Stimulated activated naive CD8-positive, alpha-beta T cell treated with anti-CD3 and anti-CD28 coated beads, Interleukin-15, amount 100 ng/mL, for 72 hours (primary cell): ENCODE data around the gene MYO18A.

Source experiments
- ATAC-seq: fragments of 150-1000 bp; cut with Tn5 transposase; 2 replicates; pipeline ENCODE4 v1.10.0; 2021; ENCODE audit warnings: mild to moderate bottlenecking, moderate library complexity
- DNase-seq, 2 donors: peaks; one replicate each; pipeline ENCODE4 v3.0.0; 2021 to 2022
- H3K27ac Mint-ChIP-seq, 2 donors: one replicate each; pipeline ENCODE4 v1.8.0; 2022; ENCODE audit warnings: mild to moderate bottlenecking in 2 of 2, mixed read lengths in 2 of 2, moderate library complexity in 2 of 2
- H3K27me3 Mint-ChIP-seq: one replicate; pipeline ENCODE4 v1.8.0; 2022; ENCODE audit warnings: mixed read lengths
- H3K4me1 Mint-ChIP-seq: one replicate; pipeline ENCODE4 v1.8.0; 2022; ENCODE audit warnings: mild to moderate bottlenecking, mixed read lengths
- H3K4me3 Mint-ChIP-seq, 2 donors: one replicate each; pipeline ENCODE4 v1.8.0; 2022; ENCODE audit warnings: mild to moderate bottlenecking in 2 of 2, mixed read lengths in 2 of 2, moderate library complexity in 1 of 2
- H3K9me3 Mint-ChIP-seq, 2 donors: one replicate each; pipeline ENCODE4 v1.8.0; 2022; ENCODE audit warnings: mixed read lengths in 2 of 2

The MYO18A gene

GRCh38 chr17:29068818-29069217 is 111.4 kb downstream of the MYO18A start:
- no peak for DNase-seq
- no peaks in the 10 kb centered on the region for H3K9me3 Mint-ChIP-seq
- no peak for ATAC-seq
- no peak overlapping the region for H3K27ac Mint-ChIP-seq
- no peak overlapping the region for H3K4me3 Mint-ChIP-seq
- H3K27me3 Mint-ChIP-seq: no peaks in the 10 kb centered on the region
- no peaks in the 10 kb centered on the region for H3K4me1 Mint-ChIP-seq

- no peak for ATAC-seq
- Mint-ChIP-seq H3K4me3 (no peak overlapping the region), H3K4me1 (no peaks in the 10 kb centered on the region), H3K27ac (no peak overlapping the region), H3K27me3 (no peaks in the 10 kb centered on the region), H3K9me3 (no peaks in the 10 kb centered on the region)
- no peak for DNase-seq
These were observed 113.6 kb downstream of the MYO18A start for GRCh38 chr17:29066606-29067005.

- Mint-ChIP-seq H3K4me1 (no peaks in the 10 kb centered on the region), H3K27ac (no peak overlapping the region), H3K9me3 (no peaks in the 10 kb centered on the region), H3K27me3 (no peaks in the 10 kb centered on the region), H3K4me3 (no peak overlapping the region)
- ATAC-seq (no peak), DNase-seq (no peak)
These were observed 114.2 kb downstream of the MYO18A start for GRCh38 chr17:29066047-29066446.

GRCh38 chr17:29063992-29064391 is 116.2 kb downstream of the MYO18A start:
- Mint-ChIP-seq H3K27ac (no peak overlapping the region), H3K4me1 (peaks cover 13% of the 10 kb centered on the region), H3K27me3 (no peaks in the 10 kb centered on the region), H3K9me3 (no peaks in the 10 kb centered on the region), H3K4me3 (no peak overlapping the region)
- DNase-seq: no peak
- no peak for ATAC-seq

- no peaks in the 10 kb centered on the region for H3K9me3 Mint-ChIP-seq
- H3K4me1 Mint-ChIP-seq: peaks cover 13% of the 10 kb centered on the region
- H3K27me3 Mint-ChIP-seq: no peaks in the 10 kb centered on the region
- H3K4me3 Mint-ChIP-seq: no peak overlapping the region
- no peak overlapping the region for H3K27ac Mint-ChIP-seq
- DNase-seq: no peak
- no peak for ATAC-seq
These were observed 118.0 kb downstream of the MYO18A start for GRCh38 chr17:29062215-29062614.

- H3K4me3 Mint-ChIP-seq: no peak overlapping the region
- no peak for ATAC-seq
- no peaks in the 10 kb centered on the region for H3K27me3 Mint-ChIP-seq
- H3K9me3 Mint-ChIP-seq: no peaks in the 10 kb centered on the region
- DNase-seq: no peak
- no peak overlapping the region for H3K27ac Mint-ChIP-seq
- peaks cover 13% of the 10 kb centered on the region for H3K4me1 Mint-ChIP-seq
These were observed 119.2 kb downstream of the MYO18A start for GRCh38 chr17:29061036-29061435.

- H3K27ac Mint-ChIP-seq: no peak overlapping the region
- H3K27me3 Mint-ChIP-seq: no peaks in the 10 kb centered on the region
- DNase-seq (no peak), ATAC-seq (no peak)
- peaks cover 13% of the 10 kb centered on the region for H3K4me1 Mint-ChIP-seq
- H3K9me3 Mint-ChIP-seq: no peaks in the 10 kb centered on the region
- no peak overlapping the region for H3K4me3 Mint-ChIP-seq
These were observed 119.7 kb downstream of the MYO18A start for GRCh38 chr17:29060475-29060874.

GRCh38 chr17:29059281-29059680 is 120.9 kb downstream of the MYO18A start:
- ATAC-seq (no peak), DNase-seq (no peak)
- Mint-ChIP-seq H3K9me3 (no peaks in the 10 kb centered on the region), H3K27ac (no peak overlapping the region), H3K27me3 (no peaks in the 10 kb centered on the region), H3K4me1 (peaks cover 13% of the 10 kb centered on the region), H3K4me3 (no peak overlapping the region)

GRCh38 chr17:29058391-29058790 is 121.8 kb downstream of the MYO18A start:
- DNase-seq (no peak), ATAC-seq (no peak)
- H3K4me3 Mint-ChIP-seq: no peak overlapping the region
- H3K27ac Mint-ChIP-seq: no peak overlapping the region
- H3K27me3 Mint-ChIP-seq: no peaks in the 10 kb centered on the region
- no peaks in the 10 kb centered on the region for H3K9me3 Mint-ChIP-seq
- peaks cover 13% of the 10 kb centered on the region for H3K4me1 Mint-ChIP-seq

- no peak for ATAC-seq
- H3K4me3 Mint-ChIP-seq: no peak overlapping the region
- no peaks in the 10 kb centered on the region for H3K27me3 Mint-ChIP-seq
- no peak for DNase-seq
- H3K9me3 Mint-ChIP-seq: no peaks in the 10 kb centered on the region
- H3K27ac Mint-ChIP-seq: peak overlapping the region in 1 of 2 donors; percentile 66
- H3K4me1 Mint-ChIP-seq: peaks cover 13% of the 10 kb centered on the region
These were observed 122.8 kb downstream of the MYO18A start for GRCh38 chr17:29057361-29057760.

- Mint-ChIP-seq H3K27me3 (peaks cover 5% of the 10 kb centered on the region), H3K4me1 (peaks cover under 1% of the 10 kb centered on the region), H3K9me3 (no peaks in the 10 kb centered on the region), H3K4me3 (no peak overlapping the region), H3K27ac (no peak overlapping the region)
- DNase-seq (no peak), ATAC-seq (no peak)
These were observed 125.4 kb downstream of the MYO18A start for GRCh38 chr17:29054835-29055234.

- no peak overlapping the region for H3K4me3 Mint-ChIP-seq
These were observed 128.5 kb downstream of the MYO18A start for GRCh38 chr17:29051731-29052130.

GRCh38 chr17:29051194-29051593 is 129.0 kb downstream of the MYO18A start:
- H3K4me1 Mint-ChIP-seq: peaks cover 14% of the 10 kb centered on the region
- ATAC-seq: no peak

More at GRCh38 chr17:29051731-29052130, 128.5 kb downstream of the MYO18A start:
- Mint-ChIP-seq H3K27ac (peak overlapping the region in 1 of 2 donors; percentile 86), H3K9me3 (no peaks in the 10 kb centered on the region), H3K4me1 (peaks cover 12% of the 10 kb centered on the region), H3K27me3 (peaks cover 22% of the 10 kb centered on the region)
- ATAC-seq (no peak), DNase-seq (no peak)

GRCh38 chr17:29050176-29050575 is 130.0 kb downstream of the MYO18A start:
- DNase-seq: no peak
- Mint-ChIP-seq H3K4me1 (peaks cover 20% of the 10 kb centered on the region), H3K27me3 (peaks cover 31% of the 10 kb centered on the region), H3K4me3 (no peak overlapping the region), H3K9me3 (no peaks in the 10 kb centered on the region), H3K27ac (no peak overlapping the region)
- no peak for ATAC-seq

More at GRCh38 chr17:29051194-29051593, 129.0 kb downstream of the MYO18A start:
- no peak overlapping the region for H3K4me3 Mint-ChIP-seq
- no peak overlapping the region for H3K27ac Mint-ChIP-seq
- no peaks in the 10 kb centered on the region for H3K9me3 Mint-ChIP-seq
- DNase-seq: no peak
- H3K27me3 Mint-ChIP-seq: peaks cover 25% of the 10 kb centered on the region

GRCh38 chr17:29049541-29050145 is 130.6 kb downstream of the MYO18A start:
- Mint-ChIP-seq H3K4me3 (no peak overlapping the region), H3K9me3 (no peaks in the 10 kb centered on the region), H3K4me1 (peaks cover 20% of the 10 kb centered on the region), H3K27ac (no peak overlapping the region), H3K27me3 (peaks cover 31% of the 10 kb centered on the region)
- DNase-seq (no peak), ATAC-seq (no peak)

- Mint-ChIP-seq H3K9me3 (no peaks in the 10 kb centered on the region), H3K4me3 (no peak overlapping the region), H3K27ac (no peak overlapping the region), H3K4me1 (peaks cover 20% of the 10 kb centered on the region), H3K27me3 (peaks cover 31% of the 10 kb centered on the region)
- peak; percentile 12 for ATAC-seq
- no peak for DNase-seq
These were observed 131.5 kb downstream of the MYO18A start for GRCh38 chr17:29048440-29049368.
